Astrocyte of the cerebellum (primary cell): ENCODE results near the gene CDC14A.

ENCODE experiments used
- DNase-seq: peaks from one replicate; pipeline ENCODE4 v3.0.0-alpha.2; 2011; ENCODE audit warnings: low read depth
- H3K4me3 ChIP-seq: 2 replicates; pipeline ENCODE4 v1.5.1; 2011; ENCODE audit warnings: mild to moderate bottlenecking, low read depth, low read length, moderate library complexity
- in situ Hi-C: cut with HindIII; loops from 2 replicates; pipeline ENCODE4 v1.10.0; 2017; ENCODE audit warnings: low sequenced_read_pairs
- TF ChIP-seq, protein P1 (sequence below): IDR thresholded peaks from 2 replicates; pipeline ENCODE4 v1.5.1; 2012; ENCODE audit warnings: low read length, low read depth, moderate library complexity, mild to moderate bottlenecking; ENCODE audit errors: missing control alignments

Gene CDC14A

DNA sequence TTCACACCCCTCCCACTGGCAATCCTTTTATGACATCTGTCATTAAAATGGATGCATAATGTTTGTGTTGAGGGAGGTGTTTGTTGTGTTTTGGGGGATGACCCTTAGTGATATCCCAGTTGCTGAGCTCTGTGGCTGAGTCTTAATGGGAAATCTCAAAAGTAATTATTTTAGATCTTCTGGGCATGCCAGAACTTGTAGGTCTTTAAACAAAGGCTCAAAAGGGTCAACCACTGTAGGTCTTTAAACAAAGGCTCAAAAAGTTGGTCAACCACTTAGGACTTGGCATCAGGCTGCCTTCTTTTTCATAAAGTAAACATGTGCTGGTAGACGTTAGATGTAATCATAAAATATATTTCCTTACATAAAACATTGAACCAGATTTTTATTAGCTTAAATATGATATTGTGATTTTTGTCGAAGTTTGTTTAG, 78.0 kb downstream of the CDC14A start:
- no peak for DNase-seq
- in situ Hi-C loops: no loop called here
- TF ChIP-seq, protein P1, sequence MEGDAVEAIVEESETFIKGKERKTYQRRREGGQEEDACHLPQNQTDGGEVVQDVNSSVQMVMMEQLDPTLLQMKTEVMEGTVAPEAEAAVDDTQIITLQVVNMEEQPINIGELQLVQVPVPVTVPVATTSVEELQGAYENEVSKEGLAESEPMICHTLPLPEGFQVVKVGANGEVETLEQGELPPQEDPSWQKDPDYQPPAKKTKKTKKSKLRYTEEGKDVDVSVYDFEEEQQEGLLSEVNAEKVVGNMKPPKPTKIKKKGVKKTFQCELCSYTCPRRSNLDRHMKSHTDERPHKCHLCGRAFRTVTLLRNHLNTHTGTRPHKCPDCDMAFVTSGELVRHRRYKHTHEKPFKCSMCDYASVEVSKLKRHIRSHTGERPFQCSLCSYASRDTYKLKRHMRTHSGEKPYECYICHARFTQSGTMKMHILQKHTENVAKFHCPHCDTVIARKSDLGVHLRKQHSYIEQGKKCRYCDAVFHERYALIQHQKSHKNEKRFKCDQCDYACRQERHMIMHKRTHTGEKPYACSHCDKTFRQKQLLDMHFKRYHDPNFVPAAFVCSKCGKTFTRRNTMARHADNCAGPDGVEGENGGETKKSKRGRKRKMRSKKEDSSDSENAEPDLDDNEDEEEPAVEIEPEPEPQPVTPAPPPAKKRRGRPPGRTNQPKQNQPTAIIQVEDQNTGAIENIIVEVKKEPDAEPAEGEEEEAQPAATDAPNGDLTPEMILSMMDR: no peak

DNA sequence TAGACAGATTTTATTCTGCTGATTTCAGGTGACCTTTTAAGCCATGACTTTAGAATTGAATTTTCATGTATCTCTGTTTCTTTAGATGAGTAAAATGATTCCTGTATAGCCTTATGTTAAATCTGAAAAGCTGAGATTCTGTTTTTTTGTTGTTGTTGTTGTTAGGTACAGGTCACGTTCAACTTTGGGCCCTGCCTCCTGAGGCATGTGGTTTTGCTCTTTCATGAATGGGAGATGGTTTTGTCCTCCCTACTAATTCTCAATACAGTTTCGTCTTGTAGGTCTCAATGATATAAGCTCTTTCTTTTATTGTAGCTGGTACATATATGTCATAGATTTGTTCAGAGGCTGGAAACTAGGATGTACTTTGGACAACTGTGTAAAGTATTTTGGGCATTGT, 79.6 kb downstream of the CDC14A start:
- in situ Hi-C loops: no loop called here
- H3K4me3 ChIP-seq: no peak overlapping the region

More for the DNA sequence above, 78.0 kb downstream of the CDC14A start:
- no peak overlapping the region for H3K4me3 ChIP-seq

DNA sequence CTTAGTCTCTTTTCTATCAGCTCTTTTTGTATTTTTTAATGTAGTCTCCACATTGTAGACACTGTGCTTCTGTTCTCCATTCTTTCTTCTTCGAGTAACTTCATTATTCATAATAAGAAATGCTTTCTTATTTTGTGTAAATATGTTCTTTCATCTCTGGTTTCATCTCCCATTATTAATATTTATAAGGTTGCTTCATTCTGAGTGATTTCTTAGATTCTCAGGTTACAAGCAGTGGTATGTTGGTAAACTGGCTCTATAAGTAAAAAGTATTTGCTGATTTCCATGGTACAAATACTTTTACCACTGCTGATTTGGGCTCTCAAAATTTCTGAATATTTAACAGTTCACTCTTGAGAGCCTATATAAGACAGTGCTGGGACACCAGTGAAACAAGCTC, 81.3 kb downstream of the CDC14A start:
- DNase-seq: no peak
- TF ChIP-seq, protein P1: no peak
- no peak overlapping the region for H3K4me3 ChIP-seq
- in situ Hi-C loops: no loop called here

More for the DNA sequence above, 79.6 kb downstream of the CDC14A start:
- DNase-seq: no peak
- TF ChIP-seq, protein P1: no peak

DNA sequence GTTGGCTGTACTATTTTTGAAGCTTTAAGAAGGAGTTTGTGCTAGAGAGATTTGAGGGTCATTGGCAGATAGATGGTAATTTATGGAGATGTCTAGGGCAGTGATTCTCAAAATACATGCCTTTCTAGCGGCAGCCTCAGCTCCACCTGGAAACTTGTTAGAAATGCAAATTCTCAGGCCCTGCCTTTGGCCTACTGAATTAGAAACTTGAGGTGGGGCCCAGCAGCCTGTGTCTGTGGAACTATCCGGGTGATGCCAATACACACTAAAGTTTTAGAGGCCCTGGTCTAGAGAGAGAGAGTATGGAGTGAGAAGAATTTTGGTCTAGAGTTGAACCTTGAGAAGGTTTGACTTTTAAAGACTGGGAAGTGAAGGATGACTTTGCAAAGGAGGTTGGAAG, 82.5 kb downstream of the CDC14A start:
- in situ Hi-C loops: no loop called here
- DNase-seq: no peak
- H3K4me3 ChIP-seq: no peak overlapping the region
- TF ChIP-seq, protein P1: no peak

DNA sequence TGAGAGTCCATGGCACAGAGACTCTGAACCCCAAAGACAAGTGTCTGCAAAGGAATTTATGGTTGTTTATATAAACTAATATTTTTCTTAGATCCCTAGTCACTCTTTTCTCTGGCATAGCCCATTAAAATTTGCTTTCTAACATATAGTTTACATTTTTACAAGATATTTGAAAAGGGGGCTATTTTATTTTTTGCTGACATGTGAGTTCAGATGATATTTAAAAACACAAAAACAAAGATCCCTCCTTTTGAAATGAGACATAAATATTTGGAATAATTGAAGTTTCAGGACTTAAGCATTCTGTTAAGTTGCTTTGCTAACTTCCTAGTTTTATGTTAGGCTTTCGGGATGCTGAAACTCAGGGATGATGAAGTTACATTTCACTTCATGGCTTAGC, 86.1 kb downstream of the CDC14A start:
- TF ChIP-seq, protein P1: no peak

DNA sequence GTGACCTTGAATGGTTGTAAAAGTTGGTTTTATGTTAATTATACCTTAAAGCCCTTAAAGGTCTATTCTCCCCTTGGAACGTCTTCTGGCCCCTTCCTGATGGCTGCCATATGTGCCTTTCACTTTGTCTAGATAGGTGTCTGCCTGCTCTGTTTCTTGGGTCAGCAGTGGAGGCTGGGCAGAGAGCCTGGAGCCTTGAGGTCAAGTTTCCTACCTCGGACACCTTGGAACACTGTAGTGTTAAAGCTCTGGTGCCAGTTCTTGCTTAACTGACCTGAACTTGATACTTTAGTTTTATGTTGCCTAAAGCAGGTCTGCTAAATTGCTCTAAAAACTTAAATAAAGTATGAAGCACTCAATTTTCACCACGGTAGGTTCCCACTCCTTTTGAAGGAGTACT, 86.5 kb downstream of the CDC14A start:
- in situ Hi-C loops: no loop called here
- H3K4me3 ChIP-seq: no peak overlapping the region
- no peak for DNase-seq
- TF ChIP-seq, protein P1: no peak

More for the DNA sequence above, 86.1 kb downstream of the CDC14A start:
- no peak for DNase-seq
- in situ Hi-C loops: no loop called here
- no peak overlapping the region for H3K4me3 ChIP-seq
